Upper lobe of left lung (tissue), 6 donors: ENCODE results near the gene STIM1. TPM values are rescaled to one million over a fixed set of nuclear protein-coding genes. Genes with fewer than 3 reads are reported as not detected.

Experiments
- ATAC-seq, 2 donors: fragments of 200-7000 bp; cut with Tn5 transposase; one replicate each; pipeline ENCODE4 v1.9.1; 2022; ENCODE audit warnings: mild to moderate bottlenecking in 2 of 2, moderate library complexity in 2 of 2; ENCODE audit not compliant: low FRiP score in 2 of 2
- DNase-seq, 2 donors: peaks; one replicate each; pipeline ENCODE4 v3.0.0-alpha.2; 2019 to 2020
- H3K27ac ChIP-seq, 4 donors: fragments of 200-600 bp; sonication (generic); one replicate each; pipeline ENCODE4 v1.5.1; 2016 to 2019
- H3K27me3 ChIP-seq, 4 donors: fragments of 200-600 bp; sonication (generic); one replicate each; pipeline ENCODE4 v1.5.1; 2017 to 2019
- H3K36me3 ChIP-seq, 4 donors: fragments of 200-600 bp; sonication (generic); one replicate each; pipeline ENCODE4 v1.5.1; 2016 to 2019
- H3K4me1 ChIP-seq, 4 donors: fragments of 200-600 bp; sonication (generic); one replicate each; pipeline ENCODE4 v1.5.1; 2018 to 2019
- H3K4me3 ChIP-seq, 4 donors: fragments of 200-600 bp; sonication (generic); one replicate each; pipeline ENCODE4 v1.5.1; 2017 to 2019; ENCODE audit warnings: mild to moderate bottlenecking in 2 of 4, moderate library complexity in 1 of 4
- H3K9me3 ChIP-seq, 4 donors: fragments of 200-600 bp; sonication (generic); one replicate each; pipeline ENCODE4 v1.5.1; 2018 to 2019
- CTCF ChIP-seq, 6 experiments: fragments of 450-650 bp in 4 of 6; fragments of 200-600 bp in 2 of 6; sonication (generic) in 2 of 6; IDR thresholded peaks; one replicate each; pipeline ENCODE4 v1.5.1; 2016 to 2019; ENCODE audit warnings: antibody characterized with exemption in 6 of 6
- EP300 ChIP-seq, 4 donors: sonication (generic); formaldehyde crosslinking; IDR thresholded peaks; one replicate each; pipeline ENCODE4 v1.5.1; 2017; ENCODE audit warnings: antibody characterized with exemption in 4 of 4, control low read depth in 2 of 4
- POLR2A ChIP-seq, 4 donors: fragments of 450-650 bp; IDR thresholded peaks; one replicate each; pipeline ENCODE4 v1.5.1; 2016 to 2017; ENCODE audit warnings: antibody characterized with exemption in 4 of 4, mild to moderate bottlenecking in 2 of 4
- POLR2AphosphoS5 ChIP-seq, 2 donors: sonication (generic); formaldehyde crosslinking; IDR thresholded peaks; one replicate each; pipeline ENCODE4 v1.5.1; 2017; ENCODE audit warnings: antibody characterized with exemption in 2 of 2
- WGBS, 2 donors: methylation state at CpG; one replicate each; pipeline ENCODE4 v1.1.5; 2017 to 2018; 5-methylcytosine and 5-hydroxymethylcytosine counted together
- total RNA-seq, 6 donors: library from RNA; depleted of rRNA in 4 of 6; stranded (reverse); fragments of >200 nt in 4 of 6; gene quantifications; one replicate each; pipeline versions ENCODE4 v1.1.0 to v1.2.1, GENCODE V29; 2016 to 2021
- donor health status: DM: no; HTN: no; CAD: no; lungs with moderate emphysema.
- donor health status: DM: no; HTN: yes; CAD: no; lungs with severe emphysema.

The STIM1 gene
- total RNA-seq = 10 to 100 TPM; 39.7 to 81.8 (median 56.5) TPM

- peak; percentile 97 to 98 for DNase-seq
- no peaks in the 10 kb centered on the region for H3K36me3 ChIP-seq
- H3K27ac ChIP-seq = peak within 1 kb of the TSS; percentile 93 to 99 (median 98)
- H3K9me3 ChIP-seq = no peaks in the 10 kb centered on the region
- peak; percentile 96 to 97 for ATAC-seq
- 0% methylated on average over 34 to 35 of the region's 87 CpGs for WGBS, 2 donors
- H3K4me3 ChIP-seq = peak within 1 kb of the TSS; percentile 64 to 93 (median 81)
- peaks cover 43 to 50% (median 47%) of the 10 kb centered on the region in 4 donors for H3K4me1 ChIP-seq
- no peaks in the 10 kb centered on the region for H3K27me3 ChIP-seq
- peak in 1 of 4 donors; percentile 31 for TF ChIP-seq EP300 (IDR thresholded peaks at IDR 0.05)
- TF ChIP-seq CTCF (IDR thresholded peaks at IDR 0.05) = peak; percentile 95 to 100 (median 99)
- peak; percentile 92 to 95 for TF ChIP-seq POLR2AphosphoS5 (IDR thresholded peaks at IDR 0.05)
- peak in 3 of 4 donors; percentile 82 to 93 (median 89) for TF ChIP-seq POLR2A (IDR thresholded peaks at IDR 0.05)
These were observed at the start of gene STIM1 for GRCh38 chr11:3854977-3855807. TSS of gene STIM1 (plus strand) at chr11:3855664. CDS start at chr11:3856271, 607 bp downstream.

- DNase-seq (peak; percentile 82 to 96), ATAC-seq (peak; percentile 88 to 94)
- H3K27ac ChIP-seq = peak within 1 kb of the TSS; percentile 65 to 89 (median 79)
These were observed 47.3 kb upstream of the STIM1 start, which contains the start of gene PGAP2 for GRCh38 chr11:3807909-3808860. TSS of gene PGAP2 (plus strand) at chr11:3808560. CDS start at chr11:3811260, 2,700 bp downstream.

GRCh38 chr11:3808861-3809623 lies 46.4 kb upstream of the STIM1 start:
- peak; percentile 64 to 89 for ATAC-seq
- peak overlapping the region; percentile 37 to 93 (median 73) for H3K4me3 ChIP-seq
- no peaks in the 10 kb centered on the region for H3K36me3 ChIP-seq
- TF ChIP-seq EP300 (IDR thresholded peaks at IDR 0.05) (no peak), POLR2AphosphoS5 (IDR thresholded peaks at IDR 0.05) (no peak), CTCF (IDR thresholded peaks at IDR 0.05) (peak; percentile 37 to 65 (median 50)), POLR2A (IDR thresholded peaks at IDR 0.05) (no peak)
- peak in 1 of 2 donors; percentile 66 for DNase-seq
- peak overlapping the region; percentile 65 to 89 (median 79) for H3K27ac ChIP-seq
- no peaks in the 10 kb centered on the region for H3K9me3 ChIP-seq
- H3K4me1 ChIP-seq = peaks cover 3 to 19% (median 12%) of the 10 kb centered on the region in 4 donors
- no peaks in the 10 kb centered on the region for H3K27me3 ChIP-seq
- WGBS, 2 donors = 23 to 31% methylated on average over 5 of the region's 5 CpGs

More at GRCh38 chr11:3807909-3808860, 47.3 kb upstream of the STIM1 start, which contains the start of gene PGAP2:
- H3K36me3 ChIP-seq = no peaks in the 10 kb centered on the region
- TF ChIP-seq POLR2AphosphoS5 (IDR thresholded peaks at IDR 0.05) (peak; percentile 18 to 22), CTCF (IDR thresholded peaks at IDR 0.05) (peak; percentile 69 to 74 (median 72)), EP300 (IDR thresholded peaks at IDR 0.05) (no peak), POLR2A (IDR thresholded peaks at IDR 0.05) (no peak)
- peak within 1 kb of the TSS; percentile 37 to 93 (median 73) for H3K4me3 ChIP-seq
- H3K27me3 ChIP-seq = no peaks in the 10 kb centered on the region
- H3K4me1 ChIP-seq = peaks cover 3 to 19% (median 12%) of the 10 kb centered on the region in 4 donors
- no peaks in the 10 kb centered on the region for H3K9me3 ChIP-seq
- WGBS, 2 donors = 1 to 2% methylated on average over 15 to 50 of the region's 55 CpGs

GRCh38 chr11:3809624-3809928 lies 45.9 kb upstream of the STIM1 start:
- DNase-seq (no peak), ATAC-seq (no peak)
- Histone ChIP-seq H3K27me3 (no peaks in the 10 kb centered on the region), H3K36me3 (no peaks in the 10 kb centered on the region), H3K9me3 (no peaks in the 10 kb centered on the region), H3K27ac (no peak overlapping the region), H3K4me1 (peaks cover 3 to 19% (median 12%) of the 10 kb centered on the region in 4 donors), H3K4me3 (no peak overlapping the region)
- 90 to 100% methylated on average over 1 of the region's 1 CpG for WGBS, 2 donors
- no peak for TF ChIP-seq POLR2A (IDR thresholded peaks at IDR 0.05)
- no peak for TF ChIP-seq POLR2AphosphoS5 (IDR thresholded peaks at IDR 0.05)
- no peak for TF ChIP-seq EP300 (IDR thresholded peaks at IDR 0.05)
- no peak for TF ChIP-seq CTCF (IDR thresholded peaks at IDR 0.05)
